Measurements from ENCODE around the gene FAM3C.

Gene FAM3C

GRCh38 chr7:121343302-121343701 is 52.8 kb downstream of the FAM3C start:
- Histone ChIP-seq H3K27me3 (ENCODE audit: insufficient read depth, low read depth, severe bottlenecking) (no peaks in the 10 kb centered on the region), H3K36me3 (no peaks in the 10 kb centered on the region), H3K27ac (no peak overlapping the region), H3K4me3 (ENCODE audit: low read depth, low read length) (no peak overlapping the region), H3K9me3 (ENCODE audit: severe bottlenecking) (no peaks in the 10 kb centered on the region)
- no peak for TF ChIP-seq CTCF (IDR thresholded peaks at IDR 0.05; ENCODE audit: low read depth, low read length)
- DNase-seq: no peak

DNA sequence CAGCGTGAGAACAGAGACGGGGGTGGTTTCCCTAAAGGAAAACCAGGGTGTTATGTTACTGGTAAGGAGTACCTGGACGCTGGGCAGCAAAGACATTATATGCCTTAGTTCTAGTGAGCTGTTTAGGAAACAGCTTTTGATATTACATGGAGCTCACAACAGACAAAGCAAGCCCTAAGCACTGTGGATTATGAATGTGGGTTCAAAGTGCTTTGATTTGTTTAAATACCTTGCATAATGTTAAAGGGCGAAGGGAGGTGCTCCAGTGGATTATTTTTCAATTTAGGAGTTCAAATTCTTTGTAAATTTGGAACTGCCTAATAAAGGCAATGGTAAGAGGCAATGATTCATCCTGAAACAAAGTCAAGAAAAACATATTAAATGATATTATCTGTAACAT is 53.5 kb downstream of the FAM3C start:
- no peaks in the 10 kb centered on the region for H3K27me3 ChIP-seq (ENCODE audit: insufficient read depth, low read depth, severe bottlenecking)
- TF ChIP-seq CTCF (IDR thresholded peaks at IDR 0.05; ENCODE audit: low read depth, low read length): no peak
- no peak overlapping the region for H3K27ac ChIP-seq
- no peak for DNase-seq
- no peak overlapping the region for H3K4me3 ChIP-seq (ENCODE audit: low read depth, low read length)
- no peaks in the 10 kb centered on the region for H3K36me3 ChIP-seq
- H3K9me3 ChIP-seq (ENCODE audit: severe bottlenecking): no peaks in the 10 kb centered on the region

- Histone ChIP-seq H3K27ac (no peak overlapping the region), H3K9me3 (ENCODE audit: severe bottlenecking) (no peaks in the 10 kb centered on the region), H3K27me3 (ENCODE audit: insufficient read depth, low read depth, severe bottlenecking) (no peaks in the 10 kb centered on the region), H3K4me3 (ENCODE audit: low read depth, low read length) (no peak overlapping the region), H3K36me3 (no peaks in the 10 kb centered on the region)
- DNase-seq: no peak
- no peak for TF ChIP-seq CTCF (IDR thresholded peaks at IDR 0.05; ENCODE audit: low read depth, low read length)
Observed at GRCh38 chr7:121341933-121342332, 54.2 kb downstream of the FAM3C start.

- Histone ChIP-seq H3K9me3 (ENCODE audit: severe bottlenecking) (no peaks in the 10 kb centered on the region), H3K27ac (no peak overlapping the region), H3K27me3 (ENCODE audit: insufficient read depth, low read depth, severe bottlenecking) (no peaks in the 10 kb centered on the region), H3K36me3 (no peaks in the 10 kb centered on the region), H3K4me3 (ENCODE audit: low read depth, low read length) (no peak overlapping the region)
- no peak for TF ChIP-seq CTCF (IDR thresholded peaks at IDR 0.05; ENCODE audit: low read depth, low read length)
- no peak for DNase-seq
Observed at GRCh38 chr7:121339082-121339481, 57.0 kb downstream of the FAM3C start.

GRCh38 chr7:121337398-121337797 is 58.7 kb downstream of the FAM3C start:
- DNase-seq: peak; percentile 18
- no peaks in the 10 kb centered on the region for H3K27me3 ChIP-seq (ENCODE audit: insufficient read depth, low read depth, severe bottlenecking)
- TF ChIP-seq CTCF (IDR thresholded peaks at IDR 0.05; ENCODE audit: low read depth, low read length): 0 out of 2 replicates have a peak, but pooled peaks have one; percentile 15
- H3K4me3 ChIP-seq (ENCODE audit: low read depth, low read length): no peak overlapping the region
- H3K36me3 ChIP-seq: no peaks in the 10 kb centered on the region
- no peak overlapping the region for H3K27ac ChIP-seq
- H3K9me3 ChIP-seq (ENCODE audit: severe bottlenecking): no peaks in the 10 kb centered on the region

DNA sequence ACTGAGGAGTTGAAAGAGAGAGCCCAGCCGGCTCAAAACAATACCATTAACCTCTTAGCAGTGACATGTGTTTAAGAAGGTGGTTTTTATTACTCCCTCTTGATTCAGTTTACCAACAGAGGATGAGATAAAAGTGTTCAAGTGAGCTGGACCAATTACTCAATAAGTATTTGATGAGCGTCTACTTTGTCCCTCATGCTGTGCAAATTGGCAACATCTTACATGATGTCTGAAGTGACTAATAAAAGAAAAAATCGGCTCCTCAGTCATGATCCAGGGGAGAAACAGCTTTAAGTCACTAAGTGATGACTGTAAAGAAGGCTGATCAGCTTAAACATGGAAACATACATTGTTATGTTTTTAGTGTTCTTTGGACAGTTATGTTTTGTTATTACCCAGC is 59.5 kb downstream of the FAM3C start:
- no peak overlapping the region for H3K4me3 ChIP-seq (ENCODE audit: low read depth, low read length)
- no peaks in the 10 kb centered on the region for H3K36me3 ChIP-seq
- TF ChIP-seq CTCF (IDR thresholded peaks at IDR 0.05; ENCODE audit: low read depth, low read length): no peak
- DNase-seq: no peak
- H3K27ac ChIP-seq: no peak overlapping the region
- no peaks in the 10 kb centered on the region for H3K27me3 ChIP-seq (ENCODE audit: insufficient read depth, low read depth, severe bottlenecking)
- no peaks in the 10 kb centered on the region for H3K9me3 ChIP-seq (ENCODE audit: severe bottlenecking)
